ENCODE results near the gene RHOF.
"Not testable (repeated sequence)": the region's sequence is repeated elsewhere in the genome, so short reads cannot be mapped to it uniquely, and the experiment has no call there.

- TF ChIP-seq OSR1 (CRISPR knock-in tag; IDR thresholded peaks at IDR 0.05); PATZ1 (CRISPR knock-in tag; IDR thresholded peaks at IDR 0.05; ENCODE audit: borderline replicate concordance); ZNF565 (CRISPR knock-in tag; conservative IDR thresholded peaks at IDR 0.05; ENCODE audit: low read depth); ZFP3 (CRISPR knock-in tag; IDR thresholded peaks at IDR 0.05); CREB5 (CRISPR knock-in tag; IDR thresholded peaks at IDR 0.05; ENCODE audit: low read depth); PPARA (CRISPR knock-in tag; IDR thresholded peaks at IDR 0.05; ENCODE audit: borderline replicate concordance); ZFP30 (CRISPR knock-in tag; IDR thresholded peaks at IDR 0.05); SNAI2 (CRISPR knock-in tag; IDR thresholded peaks at IDR 0.05); ARNTL (CRISPR knock-in tag; IDR thresholded peaks at IDR 0.05; ENCODE audit: borderline replicate concordance, low read depth): not testable (repeated sequence)
Measured at GRCh38 chr12:121745545-121745944, 47.9 kb downstream of the RHOF start.

All from SK-N-SH treated with all-trans-retinoic acid at 6 μM for 48 hours (cell line).